HG02763 (cell line): ENCODE results near the gene NPFF.

Experiments
- ATAC-seq: cut with Tn5 transposase; IDR thresholded peaks from one replicate; pipeline ENCODE4 v1.9.1; 2021; ENCODE audit warnings: mild to moderate bottlenecking, moderate library complexity; ENCODE audit not compliant: unreplicated experiment

NPFF gene

GRCh38 chr12:53479331-53479730 is 28.0 kb downstream of the NPFF start:
- ATAC-seq: no peak

- ATAC-seq: no peak
Observed at GRCh38 chr12:53478865-53479264, 28.4 kb downstream of the NPFF start.

- no peak for ATAC-seq
Observed at GRCh38 chr12:53476769-53477209, 30.5 kb downstream of the NPFF start.

GRCh38 chr12:53474819-53475218 is 32.5 kb downstream of the NPFF start:
- no peak for ATAC-seq

- no peak for ATAC-seq
Observed at GRCh38 chr12:53474077-53474476, 33.2 kb downstream of the NPFF start.

GRCh38 chr12:53472056-53472582 is 35.2 kb downstream of the NPFF start:
- no peak for ATAC-seq

- ATAC-seq: no peak
Observed at GRCh38 chr12:53468282-53468681, 39.0 kb downstream of the NPFF start.

- no peak for ATAC-seq
Observed at GRCh38 chr12:53467880-53468279, 39.4 kb downstream of the NPFF start.

GRCh38 chr12:53467082-53467481 is 40.2 kb downstream of the NPFF start:
- no peak for ATAC-seq

- no peak for ATAC-seq
Observed at GRCh38 chr12:53466640-53467039, 40.6 kb downstream of the NPFF start.

GRCh38 chr12:53465679-53466078 is 41.6 kb downstream of the NPFF start:
- no peak for ATAC-seq

GRCh38 chr12:53464685-53465418 is 42.4 kb downstream of the NPFF start:
- no peak for ATAC-seq

- no peak for ATAC-seq
Observed at GRCh38 chr12:53463802-53464560, 43.3 kb downstream of the NPFF start.

- ATAC-seq: no peak
Observed at GRCh38 chr12:53462935-53463334, 44.3 kb downstream of the NPFF start.

- ATAC-seq: no peak
Observed at GRCh38 chr12:53461591-53461990, 45.7 kb downstream of the NPFF start.

GRCh38 chr12:53461059-53461458 is 46.2 kb downstream of the NPFF start:
- no peak for ATAC-seq

GRCh38 chr12:53459097-53459496 is 48.2 kb downstream of the NPFF start:
- no peak for ATAC-seq
